ENCODE data around the gene TPPP2.

Gene TPPP2

GRCh38 chr14:21059842-21060613 lies 30.0 kb downstream of the TPPP2 start:
- no peak for DNase-seq

DNA sequence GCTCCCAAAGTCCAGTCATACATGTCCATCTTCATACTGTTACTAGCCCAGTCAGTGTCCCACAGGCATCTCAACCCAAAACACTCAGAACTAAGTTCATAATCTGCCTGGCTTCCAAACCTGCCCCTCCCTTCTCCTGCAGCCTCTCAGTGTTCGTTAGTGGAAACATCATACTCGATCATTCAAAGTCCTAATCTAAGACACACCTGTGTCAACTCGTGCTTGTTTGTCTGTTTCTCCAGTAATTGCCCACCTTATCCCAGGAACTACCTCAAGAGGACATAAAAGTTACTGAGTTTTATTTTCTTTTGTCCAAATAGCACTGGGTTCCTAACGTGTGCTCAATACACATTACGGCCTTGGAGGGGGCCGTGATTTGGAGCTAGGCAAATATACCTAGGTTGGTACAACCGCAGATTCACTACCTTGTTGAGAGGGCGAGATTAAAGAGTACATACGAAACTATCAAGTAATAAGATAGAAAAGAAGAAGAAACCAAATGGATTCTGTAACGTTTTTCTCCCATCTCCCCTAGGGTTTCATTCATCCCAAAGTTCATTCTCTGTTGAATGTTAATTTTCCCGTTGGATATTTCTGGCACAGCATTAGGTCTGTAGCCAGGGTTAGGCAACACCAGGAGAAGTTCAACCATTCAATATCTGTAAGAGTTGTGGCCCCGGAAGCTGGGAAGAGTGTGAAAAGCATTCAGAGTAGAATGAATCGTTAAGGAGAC lies 30.8 kb downstream of the TPPP2 start:
- no peak for DNase-seq

DNA sequence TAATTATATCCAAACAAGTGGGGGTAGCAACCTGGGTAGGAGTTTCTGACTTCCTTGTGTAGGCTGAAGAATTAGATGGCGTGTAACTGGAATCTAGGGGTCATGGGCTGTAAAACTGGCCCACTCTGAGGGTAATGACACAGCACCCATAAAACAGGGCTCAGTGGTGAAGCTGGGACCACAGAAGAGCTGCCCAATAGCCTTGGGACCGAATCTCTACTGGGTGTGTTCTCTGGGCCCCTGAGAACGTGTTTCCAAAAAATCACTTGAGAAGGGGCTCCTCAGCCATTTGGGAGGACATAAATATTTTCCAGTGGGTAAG lies 31.3 kb downstream of the TPPP2 start:
- no peak for DNase-seq

- no peak for DNase-seq
Measured at GRCh38 chr14:21063479-21063878, 33.5 kb downstream of the TPPP2 start.

- DNase-seq: no peak
Measured at GRCh38 chr14:21066882-21067502, 37.0 kb downstream of the TPPP2 start.

DNA sequence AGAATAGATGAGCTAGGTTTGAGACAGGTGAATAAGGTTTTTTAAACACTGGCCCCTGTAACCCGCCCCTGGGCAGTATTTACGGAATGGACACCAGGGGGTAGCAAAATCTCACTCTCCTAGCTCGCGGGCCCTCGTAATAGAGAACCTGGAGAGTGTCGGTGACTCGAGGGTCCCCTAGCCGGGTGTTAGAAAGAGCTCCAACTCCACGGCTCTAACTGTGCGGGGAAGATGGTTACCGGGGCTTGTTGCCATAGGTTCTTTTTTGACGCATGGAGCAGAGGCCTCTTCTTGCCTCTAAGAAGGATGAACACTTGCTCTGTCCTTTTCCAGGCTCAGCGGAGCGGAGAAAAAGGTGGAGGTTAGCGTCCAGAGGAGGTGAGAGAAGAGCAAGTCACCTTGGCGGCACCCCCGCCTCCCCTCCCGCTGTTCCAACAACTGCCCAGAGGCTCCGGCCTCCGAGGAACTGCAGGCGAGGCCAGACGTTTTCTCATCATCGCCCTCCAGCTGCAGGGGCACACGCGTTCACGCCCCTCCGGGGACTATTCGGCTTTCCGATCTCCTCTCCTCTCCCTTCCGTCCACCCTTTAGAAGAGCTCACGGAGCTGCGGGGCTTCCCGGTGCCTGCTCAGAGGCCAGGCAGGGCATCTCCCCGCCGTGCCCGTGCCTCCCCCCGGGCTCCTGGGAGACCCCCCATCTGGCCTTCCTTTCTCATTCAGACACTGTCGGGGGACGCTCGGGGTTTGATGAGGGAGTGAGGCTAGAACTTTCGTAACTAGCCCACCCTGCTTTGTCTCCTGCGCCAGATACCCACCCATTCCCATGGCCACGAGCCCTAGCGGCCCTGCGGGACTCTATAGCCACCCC lies 38.7 kb downstream of the TPPP2 start:
- DNase-seq: no peak

DNA sequence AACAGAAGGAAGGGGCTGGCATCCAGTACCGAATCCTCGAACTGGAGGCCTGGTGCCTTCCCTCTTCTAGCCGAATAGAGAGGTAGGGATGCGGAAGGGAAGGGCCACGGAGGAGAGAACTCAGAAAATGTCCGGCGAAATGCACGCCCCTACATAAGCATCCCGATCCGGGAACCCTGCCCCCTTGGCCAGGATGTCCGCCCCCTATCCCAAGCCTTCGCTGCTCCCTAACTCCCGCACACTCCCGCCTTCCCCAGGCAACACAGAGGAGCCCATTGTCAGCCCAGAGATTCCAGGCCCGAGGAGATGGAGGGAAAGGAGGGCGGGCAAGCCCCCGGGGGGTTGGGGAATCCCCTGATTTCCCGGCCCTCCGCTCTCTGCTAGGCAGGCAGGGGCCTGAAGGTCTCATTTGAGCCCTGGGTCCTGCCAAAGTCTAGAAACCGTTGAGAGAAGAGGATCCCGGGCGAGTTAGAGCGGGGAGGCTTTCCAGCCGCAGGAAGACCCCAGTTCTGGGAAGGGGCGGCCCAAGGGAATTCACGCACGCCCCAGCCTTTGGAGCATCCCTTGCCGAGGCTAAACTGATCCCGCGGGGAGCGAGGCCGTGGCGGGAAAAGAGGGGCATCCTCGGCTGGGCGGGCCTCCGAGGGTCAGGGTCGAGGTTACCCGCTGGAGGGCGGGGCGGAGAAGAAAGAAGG lies 39.5 kb downstream of the TPPP2 start:
- DNase-seq: no peak

DNA sequence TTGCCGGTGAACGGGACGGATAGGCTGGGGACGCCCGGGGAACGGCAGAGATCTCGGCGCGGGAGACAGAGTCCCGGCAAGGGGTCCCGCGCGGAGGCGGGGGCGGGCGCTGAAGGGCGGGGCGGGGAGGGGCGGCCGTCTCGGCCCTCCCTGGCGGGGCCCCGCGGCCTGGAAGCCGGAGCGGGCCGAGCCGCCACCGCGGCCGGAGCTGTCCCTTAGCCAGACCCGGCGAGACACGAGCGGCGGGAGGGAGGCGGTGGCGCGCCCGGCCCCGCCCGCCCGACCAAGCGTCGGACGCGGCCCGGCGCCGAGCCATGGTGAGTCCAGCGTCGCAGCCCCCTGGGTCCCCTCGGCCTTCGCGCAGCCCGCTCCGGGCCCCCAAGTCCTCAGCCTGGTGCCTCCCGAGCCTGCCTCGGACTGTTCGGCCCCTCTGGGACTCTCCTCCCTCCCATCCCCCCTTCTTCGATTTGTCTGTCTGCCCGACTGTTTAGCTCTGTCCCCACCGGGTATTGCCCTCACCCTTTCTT lies 40.1 kb downstream of the TPPP2 start, which contains the start of gene ARHGEF40:
Gene ARHGEF40, plus strand, starts transcription at position 222 of the 527 bp plus-strand sequence. Its CDS starts 93 bp downstream, at position 315.
- DNase-seq: no peak

GRCh38 chr14:21070610-21071224 lies 40.7 kb downstream of the TPPP2 start:
- DNase-seq: no peak

DNA sequence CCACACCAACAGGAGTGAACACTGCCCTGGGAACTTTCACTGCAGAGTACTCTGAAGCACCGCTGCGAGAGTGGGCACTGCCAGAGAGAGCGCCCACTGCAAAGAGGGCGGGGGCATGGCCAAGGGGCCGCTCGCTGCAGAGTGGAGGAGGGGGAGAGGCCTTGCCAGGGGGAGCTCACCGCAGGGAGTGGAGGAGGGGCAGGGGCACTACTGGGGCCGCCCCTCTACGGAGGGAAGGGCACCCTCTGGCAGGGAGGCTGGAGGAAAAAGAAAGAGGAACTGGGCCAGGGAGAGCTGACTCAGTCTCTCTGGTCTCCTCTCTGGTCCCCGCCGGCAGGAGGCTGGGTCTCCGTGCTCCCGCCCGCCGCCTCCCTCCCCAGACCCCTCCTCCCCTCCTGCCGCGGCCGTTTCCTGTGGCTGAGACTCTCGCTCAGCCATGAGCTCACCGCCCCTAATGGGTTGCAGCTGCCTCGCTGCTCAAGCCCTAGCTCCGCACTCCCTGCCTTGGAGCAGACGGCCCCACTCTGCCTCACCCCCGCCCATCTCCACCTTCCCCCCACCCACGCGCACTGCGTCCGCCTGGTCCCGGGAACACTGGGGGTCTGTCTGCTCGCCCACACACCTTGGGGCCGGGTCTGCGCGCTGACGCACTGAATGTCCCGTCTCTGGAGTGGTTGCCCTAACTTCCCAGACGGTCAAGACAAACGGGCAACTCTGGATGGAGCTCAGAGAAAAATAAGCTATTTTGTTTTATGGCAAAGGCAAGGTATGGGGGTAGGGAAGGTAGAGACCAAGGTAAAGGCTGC lies 41.4 kb downstream of the TPPP2 start:
- no peak for DNase-seq

DNA sequence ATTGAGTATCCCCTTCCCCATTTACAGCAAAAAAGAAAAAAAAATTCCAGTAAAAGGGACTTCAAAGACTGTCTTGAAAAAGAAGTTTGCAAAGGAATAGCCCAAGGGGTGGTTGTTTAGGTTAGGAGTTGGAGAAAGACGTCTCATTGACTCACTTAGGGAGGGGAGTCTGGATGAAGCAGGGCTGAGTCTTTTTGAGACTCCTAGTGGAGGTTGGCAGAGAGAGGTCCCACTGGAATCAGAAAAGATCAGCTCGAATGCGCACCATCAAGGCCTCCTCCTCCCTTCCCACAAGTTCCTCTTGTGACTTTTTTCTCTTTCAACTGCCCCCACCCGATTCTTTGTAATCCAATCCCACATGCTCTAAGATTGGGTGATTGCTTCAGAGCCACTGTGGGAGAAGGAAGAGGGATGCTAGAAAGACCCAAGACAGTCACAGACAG lies 42.0 kb downstream of the TPPP2 start:
- DNase-seq: no peak

DNA sequence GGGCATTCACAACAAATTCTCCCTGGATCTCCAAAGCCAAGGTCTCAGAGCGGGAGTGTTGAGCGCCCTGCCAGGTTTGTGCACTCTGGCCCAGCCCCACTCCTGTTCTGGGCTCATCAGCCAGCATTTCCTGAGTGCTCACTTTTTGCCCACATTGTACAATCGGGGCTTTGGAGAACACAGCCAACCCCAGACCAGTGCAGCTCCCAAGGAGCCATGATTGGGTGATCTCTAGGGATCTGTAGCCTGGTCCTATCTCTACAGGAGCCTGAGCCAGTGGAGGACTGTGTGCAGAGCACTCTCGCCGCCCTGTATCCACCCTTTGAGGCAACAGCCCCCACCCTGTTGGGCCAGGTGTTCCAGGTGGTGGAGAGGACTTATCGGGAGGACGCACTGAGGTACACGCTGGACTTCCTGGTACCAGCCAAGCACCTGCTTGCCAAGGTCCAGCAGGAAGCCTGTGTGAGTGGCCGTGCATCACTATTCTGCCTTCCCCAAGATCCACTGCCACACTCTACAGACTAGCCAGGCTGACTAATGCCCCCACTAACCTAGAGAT lies 42.8 kb downstream of the TPPP2 start:
- DNase-seq: no peak

DNA sequence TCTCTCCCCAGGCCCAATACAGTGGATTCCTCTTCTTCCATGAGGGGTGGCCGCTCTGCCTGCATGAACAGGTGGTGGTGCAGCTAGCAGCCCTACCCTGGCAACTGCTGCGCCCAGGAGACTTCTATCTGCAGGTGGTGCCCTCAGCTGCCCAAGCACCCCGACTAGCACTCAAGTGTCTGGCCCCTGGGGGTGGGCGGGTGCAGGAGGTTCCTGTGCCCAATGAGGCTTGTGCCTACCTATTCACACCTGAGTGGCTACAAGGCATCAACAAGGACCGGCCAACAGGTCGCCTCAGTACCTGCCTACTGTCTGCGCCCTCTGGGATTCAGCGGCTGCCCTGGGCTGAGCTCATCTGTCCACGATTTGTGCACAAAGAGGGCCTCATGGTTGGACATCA lies 43.9 kb downstream of the TPPP2 start:
- DNase-seq: no peak

DNA sequence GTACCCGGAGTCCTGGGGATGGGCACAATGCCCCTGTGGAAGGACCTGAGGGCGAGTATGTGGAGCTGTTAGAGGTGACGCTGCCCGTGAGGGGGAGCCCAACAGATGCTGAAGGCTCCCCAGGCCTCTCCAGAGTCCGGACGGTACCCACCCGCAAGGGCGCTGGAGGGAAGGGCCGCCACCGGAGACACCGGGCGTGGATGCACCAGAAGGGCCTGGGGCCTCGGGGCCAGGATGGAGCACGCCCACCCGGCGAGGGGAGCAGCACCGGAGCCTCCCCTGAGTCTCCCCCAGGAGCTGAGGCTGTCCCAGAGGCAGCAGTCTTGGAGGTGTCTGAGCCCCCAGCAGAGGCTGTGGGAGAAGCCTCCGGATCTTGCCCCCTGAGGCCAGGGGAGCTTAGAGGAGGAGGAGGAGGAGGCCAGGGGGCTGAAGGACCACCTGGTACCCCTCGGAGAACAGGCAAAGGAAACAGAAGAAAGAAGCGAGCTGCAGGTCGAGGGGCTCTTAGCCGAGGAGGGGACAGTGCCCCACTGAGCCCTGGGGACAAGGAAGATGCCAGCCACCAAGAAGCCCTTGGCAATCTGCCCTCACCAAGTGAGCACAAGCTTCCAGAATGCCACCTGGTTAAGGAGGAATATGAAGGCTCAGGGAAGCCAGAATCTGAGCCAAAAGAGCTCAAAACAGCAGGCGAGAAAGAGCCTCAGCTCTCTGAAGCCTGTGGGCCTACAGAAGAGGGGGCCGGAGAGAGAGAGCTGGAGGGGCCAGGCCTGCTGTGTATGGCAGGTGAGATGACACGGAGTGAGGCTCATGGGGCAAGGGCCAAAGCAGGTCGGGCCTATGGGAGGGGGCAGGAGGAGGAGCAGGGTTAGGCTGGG lies 44.6 kb downstream of the TPPP2 start:
- no peak for DNase-seq

- no peak for DNase-seq
Measured at GRCh38 chr14:21075719-21076437, 45.9 kb downstream of the TPPP2 start.

DNA sequence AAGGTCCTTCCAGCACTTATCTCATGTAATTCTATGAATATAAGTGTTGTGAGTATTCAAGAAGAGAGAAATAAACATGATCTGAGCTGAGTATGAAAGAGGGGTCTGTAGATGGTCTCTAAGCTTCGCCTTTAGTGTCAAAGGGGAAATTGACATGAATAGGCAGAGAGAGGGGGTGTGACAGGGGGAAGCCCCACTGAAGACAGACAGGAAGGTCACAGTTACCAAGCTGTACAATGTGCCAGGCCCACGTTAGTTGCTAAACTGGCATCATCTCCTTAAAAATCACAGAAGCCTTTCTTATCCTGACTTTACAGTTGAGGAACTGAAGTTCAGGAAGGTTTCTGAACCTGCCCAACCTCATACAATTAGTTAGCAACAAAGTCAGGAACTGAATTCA lies 47.7 kb downstream of the TPPP2 start:
- no peak for DNase-seq

DNA sequence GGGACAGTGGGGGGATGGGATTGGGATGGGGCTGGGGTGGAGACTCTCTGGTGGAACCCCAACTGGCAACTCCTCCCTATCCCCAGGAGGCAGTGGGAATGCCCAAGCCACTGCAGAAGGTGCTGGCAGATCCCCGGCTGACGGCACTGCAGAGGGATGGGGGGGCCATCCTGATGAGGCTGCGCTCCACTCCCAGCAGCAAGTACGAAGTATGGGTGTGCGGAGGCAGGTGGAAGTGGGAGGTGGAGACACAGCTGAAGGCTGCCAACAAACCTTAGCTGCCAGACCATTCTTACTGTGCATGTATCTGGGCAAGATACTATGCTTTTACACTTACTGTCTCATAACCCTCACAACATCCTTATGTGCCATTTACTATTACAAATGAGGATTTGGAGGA lies 48.3 kb downstream of the TPPP2 start:
- DNase-seq: no peak

DNA sequence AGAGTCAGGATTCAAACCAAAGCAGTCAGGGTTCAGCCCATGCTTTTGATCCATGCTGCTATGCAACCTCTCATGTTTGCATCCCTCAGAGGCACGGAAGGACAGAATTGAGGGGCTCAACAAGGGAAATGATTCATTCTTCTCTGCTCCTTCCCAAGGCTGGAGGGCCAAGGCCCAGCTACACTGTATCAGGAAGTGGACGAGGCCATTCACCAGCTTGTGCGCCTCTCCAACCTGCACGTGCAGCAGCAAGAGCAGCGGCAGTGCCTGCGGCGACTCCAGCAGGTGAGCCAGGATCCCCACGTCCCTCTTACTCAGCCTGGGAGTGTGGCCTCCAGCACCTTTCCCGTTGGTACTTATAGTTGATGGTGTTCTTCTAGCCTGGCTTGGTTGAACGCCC lies 48.7 kb downstream of the TPPP2 start:
- no peak for DNase-seq

Data from NK-92 treated with Interleukin-12 subunit alpha and Interleukin-12 subunit beta, amount 100 ng/mL, for 24 hours (cell line).